CMK (cell line): Measurements from ENCODE around the gene DNPEP.
"Not testable (repeated sequence)": the region's sequence is repeated elsewhere in the genome, so short reads cannot be mapped to it uniquely, and the experiment has no call there.

Experiments used
- DNase-seq: peaks from one replicate; pipeline ENCODE4 v3.0.0-alpha.2; 2010; ENCODE audit warnings: low read depth

DNPEP gene

DNA sequence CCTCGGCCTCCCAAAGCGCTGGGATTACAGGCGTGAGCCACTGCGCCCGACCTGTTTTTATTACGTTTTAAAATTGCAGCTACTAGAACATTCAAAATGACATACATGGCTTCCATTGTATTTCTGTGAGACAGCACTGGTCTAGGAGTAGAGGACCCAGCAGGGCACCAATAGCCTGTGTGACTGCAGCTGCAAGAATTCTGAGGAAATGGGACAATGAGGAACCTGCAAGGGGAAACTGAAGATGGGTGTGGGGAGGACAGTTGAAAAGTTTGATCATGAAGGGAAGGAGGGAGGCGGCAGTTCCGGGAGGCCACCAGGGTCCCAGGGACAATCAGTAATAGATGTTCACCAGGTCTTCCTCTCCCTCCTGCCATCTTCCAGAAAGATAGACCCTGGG, 13.9 kb upstream of the DNPEP start:
- no peak for DNase-seq

GRCh38 chr2:219400562-219400961, 12.8 kb upstream of the DNPEP start:
- no peak for DNase-seq

DNA sequence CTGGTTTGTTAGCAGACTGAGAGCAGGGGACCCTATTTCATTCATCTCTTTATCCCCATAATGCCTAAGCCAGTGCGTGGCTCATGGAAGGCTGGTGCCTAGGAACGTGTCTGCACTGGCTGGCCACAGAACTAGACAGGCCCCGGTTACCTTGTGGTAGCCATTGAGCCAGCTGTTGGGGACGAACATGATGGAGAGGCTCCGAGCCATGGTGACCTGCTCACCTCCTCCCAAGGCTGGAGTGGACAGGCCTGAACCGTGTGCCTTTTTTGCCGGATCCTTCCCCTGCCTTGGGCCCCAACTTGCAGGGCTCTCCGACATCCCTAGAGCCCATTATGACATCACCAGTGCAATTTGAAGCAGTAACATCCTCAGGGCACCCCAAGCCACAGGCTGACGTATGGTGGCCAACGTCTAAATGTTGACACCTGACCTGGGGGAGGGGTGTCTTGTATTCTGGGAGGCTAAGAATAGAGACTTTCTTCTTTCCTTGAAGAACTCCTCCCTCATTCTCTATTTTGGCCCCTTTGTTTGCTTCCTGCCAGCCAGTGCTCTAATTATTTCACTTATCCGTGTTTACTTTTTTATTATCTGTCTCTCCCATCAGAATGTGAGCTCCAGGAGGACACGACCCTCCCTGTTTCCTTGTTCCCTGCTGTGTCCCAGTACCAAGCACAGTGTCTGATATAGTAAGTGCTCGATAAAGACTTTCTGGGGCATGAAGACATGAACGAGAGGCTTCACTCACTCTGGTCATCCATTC, 12.2 kb upstream of the DNPEP start:
- DNase-seq, result no peak

DNA sequence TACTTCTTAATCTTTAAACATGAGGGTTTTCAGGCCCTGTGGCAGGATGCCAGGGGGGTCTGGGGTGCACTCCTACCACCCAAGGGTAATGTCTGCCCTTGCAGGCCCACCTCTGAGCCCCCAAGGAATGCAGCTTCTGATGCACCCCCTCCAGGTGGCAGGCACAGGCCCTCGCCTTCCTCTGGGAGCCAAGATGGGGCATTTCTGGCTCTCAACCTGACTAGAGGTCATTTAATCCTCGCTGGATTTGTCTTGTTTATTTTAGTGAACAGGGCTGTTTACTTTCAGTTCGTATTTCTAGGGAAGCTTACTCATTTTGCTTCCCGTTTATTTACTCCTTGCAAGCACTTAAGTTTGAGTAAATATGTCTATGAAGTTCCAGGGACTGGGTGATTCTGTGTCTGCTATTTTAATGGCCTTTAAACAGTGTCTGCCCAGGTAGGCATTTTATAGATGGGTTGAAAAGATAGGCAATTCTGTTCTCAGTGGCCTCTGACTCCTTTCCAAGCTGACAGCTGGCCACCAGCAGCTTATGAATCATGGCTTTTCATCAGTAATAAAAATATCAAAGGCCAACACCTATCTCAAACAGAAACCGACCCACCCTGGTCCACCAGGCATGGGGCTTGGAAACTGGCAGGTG, 11.1 kb upstream of the DNPEP start:
- DNase-seq, result no peak

GRCh38 chr2:219396863-219397457, 9.2 kb upstream of the DNPEP start:
- no peak for DNase-seq

DNA sequence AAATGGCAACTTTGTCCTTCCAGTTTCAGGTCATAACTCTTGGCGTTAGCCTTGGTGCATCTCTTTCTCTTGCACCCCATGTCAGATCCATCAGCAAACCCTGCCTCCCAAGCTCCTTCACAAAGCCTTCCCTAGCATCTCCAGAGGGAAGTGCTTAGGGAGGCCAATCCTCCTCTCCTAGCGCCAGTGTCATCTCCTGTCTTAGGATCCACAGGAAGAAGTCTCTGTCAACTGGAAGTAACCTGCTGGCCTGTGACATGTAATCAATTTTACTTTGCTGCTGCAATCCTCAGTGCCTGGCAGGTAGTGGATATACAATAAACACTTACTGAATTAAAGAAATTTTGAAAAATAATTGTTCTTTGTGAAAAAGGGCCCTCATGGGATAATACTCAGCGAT, 7.9 kb upstream of the DNPEP start:
- DNase-seq, result no peak

DNA sequence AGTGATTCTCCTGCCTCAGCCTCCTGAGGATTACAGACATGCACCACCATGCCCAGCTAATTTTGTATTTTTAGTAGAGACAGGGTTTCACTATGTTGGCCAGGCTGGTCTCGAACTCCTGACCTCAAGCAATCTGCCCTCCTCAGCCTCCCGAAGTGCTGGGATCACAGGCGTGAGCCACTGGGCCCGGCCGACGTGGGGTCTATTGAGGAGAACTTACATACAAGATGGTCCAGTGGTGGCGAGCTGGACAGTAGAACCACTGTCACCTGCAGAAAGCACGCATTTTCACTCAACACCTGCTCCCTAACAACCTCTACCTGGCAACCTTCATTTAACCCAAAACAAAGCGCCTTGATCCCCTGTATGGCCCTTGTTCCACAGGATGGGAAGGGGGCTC, 7.3 kb upstream of the DNPEP start:
- DNase-seq, result not testable (repeated sequence)

DNA sequence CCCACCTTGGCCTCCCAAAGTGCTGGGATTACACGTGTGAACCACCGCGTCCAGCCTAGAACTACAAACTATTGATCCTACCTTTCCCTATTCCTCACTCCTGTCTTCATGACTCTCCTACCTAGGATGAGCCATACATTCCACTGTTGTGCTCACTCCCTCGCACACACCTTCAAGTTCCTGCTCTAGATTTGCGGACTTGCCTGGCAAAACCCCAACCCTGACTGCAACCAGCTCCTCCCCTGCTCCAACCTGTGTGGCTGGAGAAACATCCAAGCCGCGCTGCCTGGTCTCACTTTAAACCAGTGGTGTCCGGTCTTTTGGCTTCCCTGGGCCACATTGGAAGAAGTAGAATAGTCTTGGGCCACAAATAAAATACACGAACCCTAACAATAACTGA, 5.0 kb upstream of the DNPEP start:
- no peak for DNase-seq

DNA sequence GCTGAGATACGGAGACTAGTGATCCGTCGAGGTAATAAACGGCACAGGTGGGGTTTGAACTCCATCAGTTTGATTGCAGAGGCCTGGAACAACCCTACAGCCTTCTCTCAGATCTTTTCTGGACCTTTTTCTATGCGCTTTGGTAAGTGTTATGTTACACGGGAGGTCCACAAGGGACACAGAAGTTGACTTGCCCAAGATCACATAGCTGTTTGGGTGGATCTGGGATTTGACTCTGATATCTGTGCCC, 1.1 kb upstream of the DNPEP start:
- no peak for DNase-seq

- peak; percentile 87 for DNase-seq
Measured at GRCh38 chr2:219388121-219388906, 602 bp upstream of the DNPEP start.

DNA sequence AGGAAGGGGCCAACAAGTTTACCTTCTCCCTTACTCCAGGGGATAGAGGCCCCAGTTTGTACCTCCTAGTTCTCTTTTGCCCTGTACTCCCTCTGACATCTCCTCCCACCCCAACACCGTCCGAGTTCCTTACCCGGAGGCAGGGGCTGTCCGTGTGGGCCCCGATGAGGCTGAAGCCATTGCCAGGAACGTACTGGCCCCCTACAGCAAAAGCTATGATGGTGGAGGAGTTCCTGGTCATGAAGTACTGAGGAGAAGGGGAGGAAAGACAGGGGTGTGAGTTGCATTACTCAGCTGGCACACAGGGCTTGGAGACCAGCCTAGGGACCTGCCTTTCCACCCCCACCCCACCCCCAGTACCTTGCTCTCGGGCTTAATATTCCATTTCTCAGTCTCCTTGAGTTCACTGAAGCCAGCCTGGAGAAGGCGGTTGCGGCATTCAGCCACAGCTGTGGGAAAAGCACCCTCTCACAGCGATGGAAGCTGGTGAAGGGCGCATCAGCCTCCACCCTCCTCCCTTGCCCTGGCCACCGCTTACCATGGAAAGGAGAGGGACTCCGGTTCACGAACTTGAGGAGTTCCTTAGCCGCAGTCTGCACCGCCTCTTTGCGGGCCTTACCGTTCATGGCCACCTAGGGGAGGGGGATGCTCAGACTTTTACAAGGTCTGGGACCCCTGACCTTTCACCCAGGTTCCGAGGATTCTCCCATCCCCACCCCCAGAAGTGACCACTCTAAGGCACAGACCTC, 1.0 kb downstream of the DNPEP start:
- DNase-seq, result no peak

- DNase-seq, result no peak
Measured at GRCh38 chr2:219385958-219386520, 1.7 kb downstream of the DNPEP start.

GRCh38 chr2:219384859-219385258, 2.9 kb downstream of the DNPEP start:
- no peak for DNase-seq

GRCh38 chr2:219384083-219384713, 3.5 kb downstream of the DNPEP start:
- DNase-seq, result no peak

DNA sequence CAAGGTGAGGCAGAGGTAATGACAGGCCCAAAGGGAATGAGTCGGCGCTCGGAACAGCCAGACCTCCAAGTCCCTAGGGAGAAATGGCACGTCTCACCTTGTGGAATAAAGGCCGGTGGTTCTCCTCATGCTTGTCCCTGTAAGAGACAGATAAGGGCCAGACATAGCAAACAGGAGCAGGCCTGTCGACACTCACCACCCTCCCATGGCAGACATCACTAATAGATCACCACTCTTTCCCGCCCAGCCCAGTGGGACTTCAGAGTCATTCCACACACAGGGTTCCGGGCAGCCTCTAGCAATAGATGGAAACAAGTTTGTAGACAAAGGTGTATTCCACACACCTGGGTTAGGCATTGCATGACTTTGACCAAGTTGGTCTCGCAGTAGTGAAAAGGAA, 6.3 kb downstream of the DNPEP start:
- no peak for DNase-seq

GRCh38 chr2:219380926-219381325, 6.8 kb downstream of the DNPEP start:
- DNase-seq, result no peak

- no peak for DNase-seq
Measured at GRCh38 chr2:219378163-219378851, 9.4 kb downstream of the DNPEP start.

GRCh38 chr2:219369447-219369861, 18.3 kb downstream of the DNPEP start:
- DNase-seq, result no peak

GRCh38 chr2:219368690-219369191, 19.0 kb downstream of the DNPEP start:
- no peak for DNase-seq

GRCh38 chr2:219362524-219363164, 25.1 kb downstream of the DNPEP start:
- DNase-seq, result no peak
